BLaER1 treated with 17β-estradiol and CSF1 and Interleukin-3, amounts not matched to agents 10 nM and 100 nM (cell line): Measurements from ENCODE around the gene KIZ.
A peak's percentile ranks its signal among the peaks of the same experiment; 100 is the strongest.
"Not testable (repeated sequence)": the region's sequence is repeated elsewhere in the genome, so short reads cannot be mapped to it uniquely, and the experiment has no call there.

ENCODE experiments used
- H3K27ac ChIP-seq, 11 experiments: shearing (Covaris generic); formaldehyde crosslinking; 2 replicates each; pipeline ENCODE4 v1.8.1; 2022
- H3K27me3 ChIP-seq, 11 experiments: shearing (Covaris generic); formaldehyde crosslinking; 2 replicates each; pipeline ENCODE4 v1.8.1; 2022
- H3K36me3 ChIP-seq, 11 experiments: shearing (Covaris generic); formaldehyde crosslinking; 2 replicates each; pipeline ENCODE4 v1.8.1; 2022
- H3K4me1 ChIP-seq, 10 experiments: shearing (Covaris generic); formaldehyde crosslinking; 2 replicates each; pipeline ENCODE4 v1.8.1; 2022
- H3K4me2 ChIP-seq, 11 experiments: shearing (Covaris generic); formaldehyde crosslinking; 2 replicates each; pipeline ENCODE4 v1.8.1; 2022
- H3K4me3 ChIP-seq, 10 experiments: shearing (Covaris generic); formaldehyde crosslinking; 2 replicates each; pipeline ENCODE4 v1.8.1; 2022
- H3K9ac ChIP-seq, 11 experiments: shearing (Covaris generic); formaldehyde crosslinking; 2 replicates each; pipeline ENCODE4 v1.8.1; 2022
- H3K9me3 ChIP-seq, 11 experiments: shearing (Covaris generic); formaldehyde crosslinking; replicated peaks in 1 of 11; 2 replicates each; pipeline ENCODE4 v1.8.1; 2022
- H4K20me1 ChIP-seq, 11 experiments: shearing (Covaris generic); formaldehyde crosslinking; 2 replicates each; pipeline ENCODE4 v1.8.1; 2022
- Cebpa-rat ChIP-seq, 11 experiments: shearing (Covaris generic); IDR thresholded peaks; 2 replicates each; pipeline ENCODE4 v1.8.1; 2022

KIZ gene

GRCh38 chr20:21240394-21240793, 114.5 kb downstream of the KIZ start:
- Histone ChIP-seq H3K9me3 (no peaks in the 10 kb centered on the region), H3K27ac (no peak overlapping the region), H3K4me3 (no peak overlapping the region), H3K4me1 (peaks cover 0 to 14% (median 9%) of the 10 kb centered on the region in 10 experiments; a peak in 11 of 20 replicates), H3K36me3 (peaks cover 0 to 6% (median 0%) of the 10 kb centered on the region in 11 experiments; a peak in 4 of 22 replicates), H3K4me2 (no peak overlapping the region), H3K27me3 (no peaks in the 10 kb centered on the region), H4K20me1 (no peaks in the 10 kb centered on the region; a peak in 1 of 22 replicates), H3K9ac (no peak overlapping the region)
- TF ChIP-seq Cebpa-rat (IDR thresholded peaks at IDR 0.05): no peak

DNA sequence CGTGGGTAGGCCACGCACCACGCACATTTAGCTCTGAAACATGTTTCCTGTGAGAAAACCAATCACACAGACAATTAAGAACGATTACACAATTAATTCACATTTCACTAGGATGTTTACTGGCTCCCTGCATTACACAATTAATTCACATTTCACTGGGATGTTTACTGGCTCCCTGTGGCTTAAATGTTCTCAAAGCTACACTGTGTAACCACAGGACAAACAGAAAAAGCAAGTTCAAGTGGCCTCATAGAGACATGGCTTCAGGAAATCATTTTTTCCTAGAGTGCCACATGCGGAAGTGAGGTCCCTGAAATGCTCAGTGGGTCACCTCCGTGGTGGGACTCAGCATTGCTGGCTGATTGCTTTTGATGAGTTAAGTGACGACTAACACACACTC, 115.5 kb downstream of the KIZ start:
- H3K4me1 ChIP-seq: peaks cover 0 to 14% (median 9%) of the 10 kb centered on the region in 10 experiments; a peak in 11 of 20 replicates
- H3K9ac ChIP-seq: no peak overlapping the region
- no peak overlapping the region for H3K27ac ChIP-seq
- no peak overlapping the region for H3K4me3 ChIP-seq
- no peak for TF ChIP-seq Cebpa-rat (IDR thresholded peaks at IDR 0.05)
- no peak overlapping the region for H3K4me2 ChIP-seq
- H4K20me1 ChIP-seq: no peaks in the 10 kb centered on the region; a peak in 1 of 22 replicates
- no peaks in the 10 kb centered on the region for H3K27me3 ChIP-seq
- peaks cover 0 to 10% (median 0%) of the 10 kb centered on the region in 11 experiments; a peak in 5 of 22 replicates for H3K36me3 ChIP-seq
- no peaks in the 10 kb centered on the region for H3K9me3 ChIP-seq

- TF ChIP-seq Cebpa-rat (IDR thresholded peaks at IDR 0.05): no peak
- peaks cover 0 to 14% (median 9%) of the 10 kb centered on the region in 10 experiments; a peak in 11 of 20 replicates for H3K4me1 ChIP-seq
- H3K4me3 ChIP-seq: no peak overlapping the region
- H3K4me2 ChIP-seq: peak overlapping the region in 4 of 11 experiments; percentile 12 to 34 (median 31); a peak in 6 of 22 replicates
- no peak overlapping the region for H3K27ac ChIP-seq
- peaks cover 0 to 8% (median 0%) of the 10 kb centered on the region in 11 experiments; a peak in 1 of 22 replicates for H3K9me3 ChIP-seq
- peaks cover 0 to 7% (median 0%) of the 10 kb centered on the region in 11 experiments; a peak in 5 of 22 replicates for H3K36me3 ChIP-seq
- no peak overlapping the region for H3K9ac ChIP-seq
- no peaks in the 10 kb centered on the region; a peak in 1 of 22 replicates for H4K20me1 ChIP-seq
- no peaks in the 10 kb centered on the region for H3K27me3 ChIP-seq
Observed at GRCh38 chr20:21243811-21244210, 117.9 kb downstream of the KIZ start.

DNA sequence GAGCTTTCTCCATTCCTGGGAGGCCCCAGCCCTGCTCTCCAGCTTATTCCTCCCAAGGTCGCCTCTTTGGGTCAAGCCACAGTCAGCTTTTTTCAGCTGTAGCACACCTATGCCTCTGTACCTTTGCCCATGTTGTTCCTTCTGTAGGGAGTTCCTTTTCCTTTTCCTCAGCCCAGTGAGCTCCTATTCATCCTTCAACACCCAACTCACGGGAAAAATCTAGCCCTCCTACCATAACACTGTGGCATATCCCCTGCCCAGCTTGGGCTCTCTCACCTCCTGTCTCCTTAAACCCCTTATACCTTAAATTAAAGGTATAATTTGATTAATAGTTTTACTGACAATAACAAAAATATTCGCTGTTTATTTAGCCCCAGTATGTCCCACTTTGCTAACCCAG, 118.9 kb downstream of the KIZ start:
- Histone ChIP-seq H3K27ac (no peak overlapping the region), H3K4me3 (no peak overlapping the region), H3K4me2 (no peak overlapping the region), H3K27me3 (no peaks in the 10 kb centered on the region), H3K36me3 (peaks cover 0 to 6% (median 0%) of the 10 kb centered on the region in 11 experiments; a peak in 5 of 22 replicates), H3K9ac (no peak overlapping the region), H3K9me3 (peaks cover 0 to 8% (median 0%) of the 10 kb centered on the region in 11 experiments; a peak in 1 of 22 replicates), H3K4me1 (peaks cover 0 to 14% (median 9%) of the 10 kb centered on the region in 10 experiments; a peak in 11 of 20 replicates), H4K20me1 (no peaks in the 10 kb centered on the region)
- no peak for TF ChIP-seq Cebpa-rat (IDR thresholded peaks at IDR 0.05)

GRCh38 chr20:21246161-21246560, 120.3 kb downstream of the KIZ start:
- no peak overlapping the region for H3K27ac ChIP-seq
- H3K4me2 ChIP-seq: no peak overlapping the region
- no peak for TF ChIP-seq Cebpa-rat (IDR thresholded peaks at IDR 0.05)
- H3K36me3 ChIP-seq: peaks cover 0 to 6% (median 0%) of the 10 kb centered on the region in 11 experiments; a peak in 5 of 22 replicates
- H3K9me3 ChIP-seq: peaks cover 0 to 8% (median 0%) of the 10 kb centered on the region in 11 experiments; a peak in 1 of 22 replicates
- no peak overlapping the region for H3K4me3 ChIP-seq
- H3K9ac ChIP-seq: no peak overlapping the region
- H3K4me1 ChIP-seq: peaks cover 0 to 14% (median 9%) of the 10 kb centered on the region in 10 experiments; a peak in 11 of 20 replicates
- H4K20me1 ChIP-seq: no peaks in the 10 kb centered on the region
- no peaks in the 10 kb centered on the region for H3K27me3 ChIP-seq

DNA sequence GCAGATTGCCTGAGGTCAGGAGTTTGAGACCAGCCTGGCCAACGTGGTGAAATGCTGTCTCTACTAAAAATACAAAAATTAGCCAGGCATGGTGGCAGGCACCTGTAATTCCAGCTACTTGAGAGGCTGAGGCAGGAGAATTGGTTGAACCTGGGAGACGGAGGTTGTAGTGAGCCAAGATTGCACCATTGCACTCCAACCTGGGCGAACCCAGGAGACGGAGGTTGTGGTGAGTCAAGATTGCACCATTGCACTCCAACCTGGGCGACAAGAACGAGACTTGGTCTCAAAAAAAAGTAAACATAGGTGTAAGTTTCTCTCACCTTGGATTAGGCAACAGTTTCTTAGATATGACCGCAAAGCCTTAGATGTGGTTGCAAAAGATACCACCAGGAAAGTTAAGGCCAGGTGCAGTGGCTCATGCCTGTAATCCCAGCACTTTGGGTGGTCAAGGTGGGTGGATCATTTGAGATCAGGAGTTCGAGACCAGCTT, 121.8 kb downstream of the KIZ start:
- H3K4me2 ChIP-seq, H3K4me3 ChIP-seq, H3K9me3 ChIP-seq, H3K36me3 ChIP-seq, H3K27ac ChIP-seq, H3K27me3 ChIP-seq, H4K20me1 ChIP-seq, H3K9ac ChIP-seq: not testable (repeated sequence)
- H3K4me1 ChIP-seq: peaks cover 0 to 13% (median 9%) of the 10 kb centered on the region in 10 experiments; a peak in 11 of 20 replicates

DNA sequence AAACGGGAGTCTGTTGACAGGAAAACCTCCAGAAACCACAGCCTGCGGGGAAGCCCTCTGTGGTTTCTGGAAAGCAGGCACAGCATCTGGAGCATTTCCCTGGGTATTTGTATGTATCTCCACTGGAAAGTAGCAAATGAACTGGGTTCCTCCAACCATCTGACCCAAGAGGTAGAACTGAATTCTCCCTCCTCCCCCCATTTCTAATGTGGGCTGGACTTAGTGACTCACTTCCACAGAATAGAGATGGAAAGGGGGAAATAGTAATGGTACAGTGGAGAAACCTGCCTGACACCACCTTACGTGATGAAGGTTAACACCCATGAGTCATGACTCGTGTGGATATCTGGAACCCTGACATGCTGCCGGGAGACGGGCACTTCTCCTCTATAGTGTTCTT, 125.4 kb downstream of the KIZ start:
- 0 out of 20 replicates have a peak, but pooled peaks cover 0 to 4% (median 0%) of the 10 kb centered on the region in 10 experiments for H3K4me1 ChIP-seq
- H3K4me3 ChIP-seq: no peak overlapping the region
- H3K27me3 ChIP-seq: no peaks in the 10 kb centered on the region
- no peak overlapping the region for H3K4me2 ChIP-seq
- TF ChIP-seq Cebpa-rat (IDR thresholded peaks at IDR 0.05): no peak
- H3K9me3 ChIP-seq: peaks cover 0 to 8% (median 0%) of the 10 kb centered on the region in 11 experiments; a peak in 1 of 22 replicates
- no peak overlapping the region for H3K27ac ChIP-seq
- no peak overlapping the region for H3K9ac ChIP-seq
- H3K36me3 ChIP-seq: no peaks in the 10 kb centered on the region; a peak in 1 of 22 replicates
- H4K20me1 ChIP-seq: no peaks in the 10 kb centered on the region

GRCh38 chr20:21257192-21257591, 131.3 kb downstream of the KIZ start:
- Histone ChIP-seq H3K4me2 (no peak overlapping the region), H4K20me1 (no peaks in the 10 kb centered on the region), H3K27me3 (no peaks in the 10 kb centered on the region), H3K9me3 (no peaks in the 10 kb centered on the region), H3K4me3 (no peak overlapping the region), H3K36me3 (no peaks in the 10 kb centered on the region), H3K27ac (no peak overlapping the region), H3K9ac (no peak overlapping the region), H3K4me1 (no peaks in the 10 kb centered on the region)
- no peak for TF ChIP-seq Cebpa-rat (IDR thresholded peaks at IDR 0.05)

DNA sequence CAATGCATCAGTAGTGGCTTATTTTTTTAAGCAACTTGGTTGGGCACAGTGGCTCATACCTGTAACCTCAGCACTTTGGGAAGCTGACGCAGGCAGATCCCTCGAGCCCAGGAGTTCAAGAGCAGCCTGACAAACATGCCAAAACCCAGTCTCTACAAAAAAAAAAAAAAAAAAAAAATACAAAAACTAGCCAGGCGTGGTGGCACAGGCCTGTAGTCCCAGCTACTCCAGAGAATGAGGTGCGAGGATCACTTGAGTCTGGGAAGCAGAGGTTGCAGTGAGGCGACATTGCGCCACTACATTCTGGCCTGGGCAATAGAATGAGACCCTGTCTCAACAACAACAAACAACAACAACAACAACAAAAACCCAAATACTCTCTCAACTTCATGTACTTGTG, 132.5 kb downstream of the KIZ start:
- Histone ChIP-seq H3K4me2 (no peak overlapping the region), H3K27ac (no peak overlapping the region), H3K36me3 (no peaks in the 10 kb centered on the region), H3K4me3 (no peak overlapping the region), H3K9me3 (no peaks in the 10 kb centered on the region), H4K20me1 (no peaks in the 10 kb centered on the region), H3K4me1 (no peaks in the 10 kb centered on the region), H3K27me3 (no peaks in the 10 kb centered on the region), H3K9ac (no peak overlapping the region)
- TF ChIP-seq Cebpa-rat (IDR thresholded peaks at IDR 0.05): no peak

GRCh38 chr20:21259346-21259745, 133.5 kb downstream of the KIZ start:
- Histone ChIP-seq H3K4me1 (no peaks in the 10 kb centered on the region), H4K20me1 (no peaks in the 10 kb centered on the region), H3K9ac (no peak overlapping the region), H3K27ac (no peak overlapping the region), H3K9me3 (no peaks in the 10 kb centered on the region), H3K4me2 (no peak overlapping the region), H3K27me3 (no peaks in the 10 kb centered on the region), H3K36me3 (no peaks in the 10 kb centered on the region), H3K4me3 (no peak overlapping the region)
- TF ChIP-seq Cebpa-rat (IDR thresholded peaks at IDR 0.05): no peak
